ENCODE results near the gene P2RX5.

GRCh38 chr17:3719265-3719664 lies 23.3 kb upstream of the P2RX5 start:
- no peak for TF ChIP-seq CTCF (IDR thresholded peaks at IDR 0.05)
- TF ChIP-seq ATF3 (CRISPR knock-in tag; conservative IDR thresholded peaks at IDR 0.05), result no peak
- TF ChIP-seq ESRRA (CRISPR knock-in tag; IDR thresholded peaks at IDR 0.05; ENCODE audit: borderline replicate concordance), result no peak
- no peak for TF ChIP-seq ZNF512 (CRISPR knock-in tag; IDR thresholded peaks at IDR 0.05; ENCODE audit: borderline replicate concordance)
- TF ChIP-seq JUN (CRISPR knock-in tag; IDR thresholded peaks at IDR 0.05), result no peak
- no peak for TF ChIP-seq E2F5 (CRISPR knock-in tag; IDR thresholded peaks at IDR 0.05)

Measured in WTC11 (cell line).